Measurements from ENCODE around the gene ZFP30.
"Not testable (repeated sequence)": the region's sequence is repeated elsewhere in the genome, so short reads cannot be mapped to it uniquely, and the experiment has no call there.

Gene ZFP30

DNA sequence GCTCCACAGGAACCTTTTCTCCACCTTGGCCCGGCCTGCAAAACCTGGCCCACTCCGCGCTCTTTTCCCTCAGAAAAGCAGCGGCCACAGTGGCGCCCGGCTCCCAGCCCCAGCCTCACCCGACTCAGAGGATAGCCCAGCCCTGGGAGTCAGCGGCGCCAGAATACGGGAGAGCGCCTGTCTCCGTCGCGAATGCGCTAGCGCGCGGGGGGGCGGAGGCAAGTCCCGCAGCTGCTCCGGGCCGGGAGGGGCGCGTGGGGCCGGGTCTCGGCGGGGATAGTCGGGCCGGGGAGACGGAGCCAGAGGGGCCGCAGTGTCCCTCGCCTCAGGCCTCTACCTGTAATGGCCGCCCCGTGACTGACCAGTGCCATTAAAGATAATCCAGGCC is at the start of gene ZFP30:
Gene ZFP30 (minus strand): TSS at position 165 of the 388 bp plus-strand sequence. CDS start 7,643 bp downstream, outside the sequence.
- peak; percentile 85 for DNase-seq

DNA sequence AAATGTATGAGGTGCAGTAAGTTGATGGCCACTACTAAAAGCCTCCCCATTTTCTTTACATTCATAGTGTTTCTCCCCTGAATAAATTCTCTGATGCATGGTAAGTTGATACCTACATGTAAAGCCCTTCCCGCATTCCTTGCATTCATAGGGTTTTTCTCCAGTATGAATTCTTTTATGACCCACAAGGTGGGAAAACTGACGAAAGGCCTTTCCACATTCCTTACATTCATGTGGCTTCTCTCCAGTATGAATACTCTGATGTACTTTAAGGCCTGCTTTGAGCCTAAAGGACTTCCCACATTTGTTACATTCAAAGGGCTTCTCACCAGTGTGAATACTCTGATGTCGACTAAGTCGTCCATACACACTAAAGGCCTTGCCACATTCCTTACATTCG is 43.8 kb upstream of the ZFP30 start:
- no peak for DNase-seq

DNA sequence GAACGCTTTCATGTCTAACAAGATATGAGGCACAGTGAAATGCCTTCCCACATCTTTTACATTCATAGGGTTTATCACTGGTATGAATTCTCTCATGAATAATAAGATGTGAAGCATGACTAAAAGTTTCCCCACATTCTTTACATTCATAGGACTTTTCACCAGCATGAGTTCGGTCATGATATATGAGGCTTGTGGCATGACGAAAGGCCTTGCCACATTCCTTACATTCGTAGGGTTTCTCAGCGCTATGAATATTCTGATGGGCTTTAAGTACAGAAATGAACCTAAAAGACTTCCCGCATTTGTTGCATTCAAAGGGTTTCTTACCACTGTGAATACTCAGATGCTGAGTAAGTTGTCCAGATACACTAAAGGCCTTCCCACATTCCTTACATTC is 43.0 kb upstream of the ZFP30 start:
- no peak for DNase-seq

DNA sequence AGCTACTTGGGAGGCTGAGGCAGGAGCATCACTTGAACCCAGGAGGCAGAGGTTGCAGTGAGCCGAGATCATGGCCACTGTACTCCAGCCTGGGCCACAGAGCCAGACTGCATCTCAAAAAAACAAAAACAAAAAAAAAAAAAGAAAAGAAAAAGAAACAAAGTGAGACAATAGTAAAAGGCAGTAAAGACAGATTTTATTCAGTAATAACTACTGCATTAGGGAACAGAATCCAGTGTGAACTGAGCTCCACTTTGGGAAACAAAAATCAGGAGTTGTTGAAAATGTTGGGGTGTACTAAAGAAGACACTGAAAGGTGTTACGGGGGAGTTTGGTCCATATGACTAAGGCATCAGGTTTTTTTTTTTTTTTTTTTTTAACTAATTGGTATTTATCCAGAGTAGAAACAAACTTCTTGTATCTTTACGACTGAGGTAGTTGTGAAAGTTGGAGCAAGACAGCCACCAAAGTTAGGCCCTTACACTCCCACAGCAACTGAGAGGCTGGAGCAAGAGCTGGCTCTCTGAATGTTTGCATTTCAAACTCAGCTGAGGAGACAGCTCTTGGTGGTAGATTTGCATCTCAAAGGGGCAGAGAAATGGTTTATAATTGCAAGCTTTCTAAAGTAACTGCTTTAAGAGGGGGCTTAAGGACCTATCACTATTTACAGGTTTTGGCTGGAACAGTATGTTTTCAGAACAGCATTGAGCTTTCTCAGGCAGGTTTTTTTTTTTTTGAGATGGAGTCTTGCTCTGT is 40.1 kb upstream of the ZFP30 start:
- DNase-seq: no peak

DNA sequence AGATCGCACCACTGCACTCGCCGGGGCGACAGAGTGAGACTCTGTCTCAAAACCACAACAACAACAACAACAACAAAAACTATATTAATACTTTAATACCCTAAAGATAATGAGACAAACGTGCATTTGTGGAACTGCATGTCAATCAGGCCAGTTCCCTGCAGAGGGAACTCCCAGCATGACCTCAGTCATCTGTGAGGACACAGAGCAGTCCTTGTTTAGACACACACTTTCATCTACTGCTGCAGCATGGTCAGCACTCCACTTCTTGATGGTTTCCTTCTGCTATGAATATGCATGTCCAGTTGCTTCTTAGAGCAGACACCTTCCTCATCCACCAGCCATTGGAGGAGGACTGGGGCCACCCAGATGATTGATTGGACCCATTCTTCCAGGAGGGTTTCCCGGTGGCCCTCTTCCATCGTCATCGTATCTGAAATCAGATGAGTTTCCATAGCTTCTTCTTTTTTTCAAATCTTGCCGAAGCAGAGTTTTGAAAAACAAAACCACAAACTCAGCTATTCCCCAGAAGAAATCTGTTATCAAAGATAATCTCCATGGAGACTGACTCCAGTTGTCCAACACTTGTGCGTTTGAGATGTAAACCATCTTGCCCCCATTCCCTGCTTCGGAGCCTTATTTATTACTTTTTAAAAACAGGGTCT is 37.8 kb upstream of the ZFP30 start:
- no peak for DNase-seq

DNA sequence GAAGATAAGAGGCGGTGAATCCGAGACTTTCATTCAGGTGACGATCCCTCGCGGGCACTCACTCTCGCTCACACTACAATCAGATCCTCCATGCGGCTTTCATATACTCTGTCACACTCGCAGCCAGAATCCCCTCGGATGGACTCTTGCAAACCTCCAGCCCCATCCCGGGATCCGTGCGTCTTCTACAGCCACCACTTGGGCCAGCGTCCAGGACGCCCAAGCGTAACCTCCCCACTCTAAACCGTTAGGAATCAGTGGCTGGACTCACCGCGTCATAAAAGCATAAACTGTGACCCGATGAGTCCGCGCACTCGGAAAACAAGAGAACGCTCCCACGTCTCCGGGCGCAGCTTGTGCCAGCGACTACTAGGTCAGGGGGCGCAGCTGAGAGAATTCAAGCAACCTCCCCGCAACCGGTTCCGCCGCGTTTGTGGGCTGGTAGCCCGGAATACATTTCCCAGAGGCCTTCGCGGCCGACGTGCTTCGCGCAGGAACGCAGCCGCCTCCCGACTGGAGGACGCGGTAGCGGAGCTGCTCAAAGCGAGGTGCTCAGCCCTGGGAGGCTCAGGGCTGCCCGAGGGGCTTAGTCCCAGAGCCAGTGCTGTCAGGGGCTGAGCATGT is 36.7 kb upstream of the ZFP30 start:
- no peak for DNase-seq

DNA sequence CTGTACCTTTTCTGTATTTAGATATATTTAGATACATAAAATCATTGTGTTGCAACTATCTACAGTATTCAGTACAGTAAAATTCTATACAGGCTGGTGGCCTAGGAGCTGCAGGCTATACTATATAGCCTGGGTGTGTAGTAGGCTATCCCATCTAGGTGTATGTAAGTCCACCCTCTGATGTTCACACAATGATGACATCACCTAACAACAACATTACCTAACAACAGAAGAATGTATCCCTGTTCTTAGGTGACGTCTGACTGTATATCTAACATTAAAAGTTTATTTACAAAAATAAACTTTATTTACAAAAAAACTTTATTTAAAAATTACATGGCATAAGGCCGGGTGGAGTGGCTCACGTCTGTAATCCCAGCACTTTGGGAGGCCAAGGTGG is 28.3 kb upstream of the ZFP30 start:
- DNase-seq: no peak

DNA sequence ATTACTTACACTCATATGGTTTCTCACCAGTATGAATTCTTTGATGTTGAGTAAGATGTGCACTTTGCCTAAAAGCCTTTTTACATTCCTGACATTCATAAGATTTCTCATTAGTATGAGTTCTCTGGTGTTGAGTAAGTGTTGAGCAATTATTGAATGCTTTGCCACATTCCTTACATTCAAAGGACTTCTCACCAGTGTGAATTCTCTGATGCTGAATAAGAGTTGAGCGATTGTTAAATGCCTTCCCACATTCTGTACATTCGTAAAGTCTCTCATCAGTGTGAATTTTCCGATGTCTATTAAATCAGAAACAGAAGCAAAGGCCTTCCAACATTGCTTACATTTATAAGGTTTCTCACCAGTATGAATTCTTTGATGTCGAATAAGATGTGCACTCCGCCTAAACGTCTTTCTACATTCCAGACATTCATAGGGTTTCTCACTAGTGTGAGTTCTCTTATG is 14.2 kb upstream of the ZFP30 start:
- no peak for DNase-seq

DNA sequence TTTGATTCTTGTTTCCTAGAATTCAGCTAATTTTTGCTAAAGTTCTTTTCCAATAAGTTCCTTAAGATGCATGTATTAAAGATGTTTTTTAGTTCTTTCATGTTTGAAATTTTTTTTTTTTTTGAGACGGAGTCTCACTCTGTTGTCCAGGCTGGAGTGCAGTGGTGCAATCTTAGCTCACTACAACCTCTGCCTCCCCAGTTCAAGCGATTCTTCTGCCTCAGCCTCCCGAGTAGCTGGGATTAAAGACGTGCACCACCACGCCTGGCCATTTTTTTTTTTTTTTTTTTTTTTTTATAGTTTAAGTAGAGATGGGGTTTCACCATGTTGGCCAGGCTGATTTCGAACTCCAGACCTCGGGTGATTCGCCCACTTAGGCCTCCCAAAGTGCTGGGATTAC is 1.9 kb upstream of the ZFP30 start:
- DNase-seq: not testable (repeated sequence)

DNA sequence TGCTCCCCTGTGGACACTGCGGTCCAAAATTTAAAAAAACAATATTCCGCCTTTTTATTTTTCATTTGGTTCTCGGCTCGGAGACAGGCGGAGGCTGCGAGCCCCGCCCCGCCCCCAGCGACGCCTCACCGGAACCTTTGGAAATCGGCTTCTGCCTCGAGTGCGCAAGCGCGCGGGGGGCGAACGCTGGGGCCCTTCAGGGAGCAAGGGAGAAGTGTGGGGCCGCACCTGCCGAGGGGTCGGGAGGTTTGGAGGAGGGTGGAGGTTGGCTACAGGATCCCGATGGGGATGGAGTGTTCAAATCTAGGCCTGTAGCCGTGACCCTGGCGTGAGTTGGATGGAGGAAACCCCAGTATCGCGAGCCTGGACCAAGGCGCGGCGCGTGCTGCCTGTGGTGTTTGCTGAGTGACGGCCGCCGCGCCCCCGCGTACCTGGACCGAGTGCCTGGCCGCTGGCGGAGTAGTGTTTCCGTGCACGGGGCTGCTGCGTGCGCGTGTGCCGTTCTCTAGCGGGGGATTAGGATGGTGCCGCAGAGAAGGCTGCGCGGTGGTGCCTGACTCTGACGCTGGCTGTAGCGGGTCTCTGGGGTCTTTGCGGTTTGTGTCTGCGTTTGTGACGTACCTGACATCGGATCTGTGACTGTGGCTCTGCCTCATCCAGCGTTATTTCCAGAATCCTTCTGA is 565 bp upstream of the ZFP30 start:
- peak; percentile 85 for DNase-seq

DNA sequence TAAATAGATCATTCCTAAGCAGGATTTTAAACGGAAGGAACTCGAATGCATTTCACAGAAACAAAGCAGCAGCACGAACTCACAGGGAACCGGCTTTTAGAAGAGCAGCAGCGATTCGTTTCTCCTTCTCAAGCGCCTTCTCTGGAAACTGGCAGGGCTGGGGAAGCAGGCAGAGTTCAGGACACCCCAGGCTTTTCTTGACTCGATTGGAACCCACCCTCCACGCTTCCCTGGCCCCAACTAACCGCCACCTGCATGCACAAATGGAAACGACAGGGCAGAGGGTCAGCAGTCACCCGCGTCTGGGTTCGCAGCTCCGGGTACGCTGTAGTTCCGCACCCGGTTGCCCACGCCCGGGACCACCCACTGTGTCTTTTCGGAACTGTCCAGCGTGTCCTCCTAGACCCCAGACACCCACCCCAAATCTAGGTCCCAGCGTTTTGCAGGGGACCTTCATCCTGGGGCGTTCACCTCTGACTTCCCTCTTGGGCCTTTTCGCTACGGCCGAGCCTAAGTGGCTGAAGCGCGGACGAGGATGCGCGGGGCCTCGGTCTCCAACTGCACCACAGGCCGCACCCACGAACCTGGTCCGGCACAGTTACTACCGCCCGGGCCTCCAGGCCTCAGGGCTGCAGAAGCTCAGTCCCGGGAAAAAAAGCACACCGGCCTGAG is 500 bp downstream of the ZFP30 start:
- DNase-seq: peak; percentile 47

DNA sequence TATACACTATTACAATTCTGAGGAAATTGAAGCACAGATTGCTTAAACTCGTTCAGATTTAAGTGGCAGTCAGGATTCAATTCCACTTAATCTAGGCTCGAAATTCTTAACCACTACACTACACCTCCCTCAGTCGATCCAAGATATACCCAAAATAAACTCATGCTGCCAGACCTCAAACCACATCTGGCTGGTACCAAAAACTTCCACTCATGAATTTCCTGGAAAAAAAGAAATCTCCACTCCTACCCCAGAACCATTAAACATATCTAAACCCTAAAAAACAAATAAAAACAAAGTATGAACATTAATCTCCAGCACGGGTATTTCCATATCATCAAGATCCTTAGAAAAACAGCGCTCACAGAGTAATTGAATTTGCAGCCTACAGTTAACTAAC is 1.1 kb downstream of the ZFP30 start:
- no peak for DNase-seq

DNA sequence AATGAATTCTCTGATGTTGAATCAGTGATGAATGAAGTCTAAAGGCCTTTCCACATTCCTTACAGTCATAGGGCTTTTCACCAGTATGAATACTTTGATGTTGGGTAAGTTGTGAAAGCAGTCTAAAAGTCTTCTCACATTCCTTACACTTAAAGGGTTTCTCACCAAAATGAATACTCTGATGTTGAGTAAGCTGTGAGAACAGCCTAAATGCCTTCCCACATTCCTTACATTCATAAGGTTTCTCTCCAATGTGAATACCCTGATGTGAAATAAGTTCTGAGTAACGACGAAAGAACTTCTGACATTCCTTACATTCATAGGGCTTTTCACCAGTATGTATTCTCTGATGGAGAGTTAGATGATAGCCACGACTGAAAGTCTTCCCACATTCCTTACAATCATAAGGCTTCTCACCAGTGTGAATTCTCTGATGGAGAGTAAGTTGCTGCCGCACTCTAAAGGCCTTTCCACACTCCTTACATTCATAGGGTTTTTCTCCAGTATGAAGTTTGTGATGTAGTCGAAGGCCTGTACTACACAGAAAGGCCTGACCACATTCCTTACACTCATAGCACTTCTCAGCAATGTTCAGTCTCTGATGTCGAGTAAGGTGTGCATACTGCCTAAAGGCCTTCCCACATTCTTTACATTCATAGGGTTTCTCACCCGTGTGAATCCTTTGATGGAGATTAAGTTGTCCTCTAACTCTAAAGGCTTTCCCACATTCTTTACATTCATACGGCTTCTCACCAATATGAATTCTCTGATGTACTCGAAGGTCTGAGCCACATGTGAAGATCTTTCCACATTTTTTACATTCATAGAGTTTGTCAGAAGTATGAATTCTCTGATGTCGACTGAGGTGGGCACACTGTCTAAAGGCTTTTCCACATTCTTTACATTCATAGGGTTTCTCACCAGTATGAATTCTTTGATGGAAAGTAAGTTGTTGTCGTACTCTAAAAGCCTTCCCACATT is 19.9 kb downstream of the ZFP30 start:
- no peak for DNase-seq

DNA sequence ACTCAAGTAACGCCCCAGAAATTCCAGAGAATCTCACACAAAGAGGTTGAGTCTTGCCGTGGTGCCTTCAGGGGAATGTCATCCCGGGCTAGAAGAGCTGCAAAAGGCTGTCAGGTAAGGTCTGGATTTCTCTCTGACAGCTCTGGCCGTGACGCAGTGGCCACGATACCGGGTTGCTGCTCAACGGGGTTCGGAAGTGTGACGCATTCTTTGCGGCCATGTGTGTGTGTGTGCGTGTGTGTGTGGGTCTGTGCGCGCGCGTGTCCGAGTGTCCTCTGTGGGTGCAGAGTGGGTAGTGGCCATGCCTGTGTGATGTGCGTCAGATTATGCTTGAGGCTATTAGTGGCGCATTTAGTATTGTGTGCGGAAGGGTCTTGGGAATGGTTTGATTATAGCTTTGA is 60.3 kb downstream of the ZFP30 start:
- no peak for DNase-seq

DNA sequence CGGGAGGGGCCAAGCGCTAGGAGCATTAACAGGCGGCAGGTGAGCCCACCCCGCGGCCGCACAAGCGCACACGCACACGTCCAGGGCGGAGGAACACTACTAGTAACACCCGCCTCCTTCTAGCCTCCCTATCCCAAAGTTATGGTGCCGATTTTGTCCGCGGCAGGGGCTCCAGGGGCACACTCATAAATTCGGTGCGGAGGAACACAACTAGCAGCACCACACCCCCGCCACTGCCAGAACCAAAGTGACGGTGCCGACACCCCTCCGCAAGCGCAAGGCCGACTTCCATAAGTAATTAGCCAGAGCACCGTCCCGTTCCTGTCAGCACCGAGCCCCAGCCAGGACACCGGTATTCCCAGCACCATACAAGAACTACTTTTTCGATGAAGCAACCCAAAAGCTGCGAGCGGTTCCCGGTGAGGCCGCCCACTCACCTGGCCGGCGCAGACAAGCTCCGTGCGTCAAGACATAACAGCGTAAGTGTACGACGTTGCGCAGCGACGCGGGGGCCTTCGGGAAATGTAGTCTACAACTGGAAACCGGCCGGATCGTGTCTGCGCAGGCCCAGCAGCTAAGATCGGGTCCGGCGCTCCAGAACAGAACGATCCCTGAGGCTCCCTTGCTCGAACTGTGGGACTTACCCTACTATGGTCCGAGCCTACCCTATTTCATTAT is 60.8 kb downstream of the ZFP30 start, which contains the start of the genes ZNF540 and ZNF571:
Gene ZNF540 (plus strand): TSS at position 573 of the 678 bp plus-strand sequence. CDS start 3,572 bp downstream, outside the sequence.
Gene ZNF571 (minus strand): TSS at position 489 of the 678 bp plus-strand sequence. CDS start 8,116 bp downstream, outside the sequence.
- DNase-seq: peak; percentile 86

DNA sequence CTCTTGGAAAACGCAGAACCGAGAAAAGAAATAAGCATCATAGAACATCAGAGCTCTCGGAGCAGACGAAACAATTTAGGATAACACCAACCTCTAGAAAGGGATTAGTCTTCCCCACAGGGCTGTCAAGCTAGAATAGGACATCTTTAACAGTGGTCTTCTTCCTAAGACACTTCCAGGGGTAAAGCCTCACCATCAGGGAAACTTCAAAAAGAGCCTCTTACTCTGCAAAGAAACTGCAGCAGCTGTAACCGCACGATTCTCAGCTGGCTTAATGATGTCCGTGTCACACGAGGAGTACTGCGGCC is 61.3 kb downstream of the ZFP30 start:
- DNase-seq: no peak

DNA sequence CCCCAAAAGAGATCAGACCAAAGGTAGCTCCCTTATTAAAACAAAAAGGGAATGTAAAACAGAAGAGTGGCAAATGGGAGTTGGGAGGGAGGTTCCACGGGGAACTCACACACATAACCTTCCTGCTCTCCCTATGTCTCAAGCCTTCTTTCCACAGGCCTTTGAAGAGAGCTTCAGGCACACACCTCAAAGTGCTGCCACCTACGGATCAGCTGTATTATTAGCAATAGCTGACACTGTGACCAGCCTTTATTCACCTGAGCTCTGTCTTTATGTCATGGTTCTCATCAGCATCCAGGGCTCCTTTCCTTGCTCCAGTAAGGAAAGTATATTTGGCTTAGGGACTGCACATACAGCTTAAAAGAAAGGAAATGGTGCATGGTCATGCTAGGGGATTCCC is 71.9 kb downstream of the ZFP30 start:
- DNase-seq: no peak

DNA sequence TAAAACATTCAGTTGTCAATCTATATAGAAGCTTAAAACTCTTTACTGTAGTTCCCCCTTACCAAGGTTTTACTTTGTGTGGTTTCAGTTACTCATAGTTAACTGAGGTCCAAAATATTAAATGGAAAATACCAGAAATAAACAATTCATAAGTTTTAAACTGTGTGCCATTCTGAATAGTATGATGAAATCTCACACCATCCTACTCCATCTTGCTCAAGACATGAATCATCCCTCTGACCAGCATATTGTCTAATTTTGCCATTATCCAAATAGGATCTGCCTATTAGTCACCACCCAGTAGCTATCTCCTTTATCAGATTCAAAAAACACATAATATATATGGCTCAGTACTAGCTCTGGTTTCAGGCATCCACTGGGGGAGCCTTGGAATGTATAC is 83.1 kb downstream of the ZFP30 start:
- DNase-seq: no peak

DNA sequence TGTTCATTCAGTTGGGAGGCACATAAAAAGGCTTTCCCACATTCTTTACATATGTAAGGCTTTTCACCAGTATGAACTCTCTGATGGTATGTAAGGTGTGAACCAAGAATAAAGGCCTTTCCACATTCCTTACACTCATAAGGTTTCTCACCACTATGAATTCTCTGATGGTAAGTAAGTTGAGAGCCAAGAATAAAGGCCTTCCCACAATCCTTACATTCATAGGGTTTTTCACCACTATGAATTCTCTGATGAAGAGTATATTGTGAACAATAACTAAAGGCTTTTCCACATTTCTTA is 89.9 kb downstream of the ZFP30 start:
- DNase-seq: no peak

DNA sequence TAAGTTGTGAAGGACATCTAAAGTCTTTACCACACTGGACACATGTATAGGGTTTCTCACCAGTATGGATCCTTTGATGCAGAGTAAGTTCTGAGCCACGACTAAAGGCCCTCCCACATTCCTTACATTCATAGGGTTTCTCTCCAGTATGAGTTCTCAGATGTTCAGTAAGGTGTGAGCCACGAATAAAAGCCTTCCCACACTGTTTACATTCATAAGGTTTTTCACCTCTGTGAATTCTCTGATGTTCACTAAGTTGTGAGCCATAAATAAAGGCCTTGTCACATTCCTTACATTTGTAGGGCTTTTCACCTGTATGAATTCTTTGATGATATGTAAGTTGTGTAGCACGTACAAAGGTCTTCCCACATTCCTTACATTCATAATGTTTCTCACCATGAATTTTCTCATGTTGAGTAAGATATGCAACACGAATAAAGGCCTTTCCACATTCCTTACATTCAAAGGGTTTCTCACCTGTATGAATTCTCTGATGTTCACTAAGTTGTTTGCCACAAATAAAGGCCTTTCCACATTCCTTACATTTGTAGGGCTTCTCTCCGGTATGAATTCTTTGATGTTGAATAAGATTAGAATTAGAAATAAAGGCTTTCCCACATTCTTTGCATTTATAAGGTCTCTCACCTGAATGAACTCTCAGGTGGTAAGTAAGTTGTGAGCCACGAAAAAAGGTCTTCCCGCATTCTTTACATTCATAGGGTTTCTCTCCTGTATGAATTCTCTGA is 90.5 kb downstream of the ZFP30 start:
- no peak for DNase-seq

Data from DMS153 (cell line).